Esophagus squamous epithelium (tissue), 4 donors: ENCODE results near the gene LRCH4.
A peak's percentile ranks its signal among the peaks of the same experiment; 100 is the strongest.

ENCODE experiments used
- POLR2A ChIP-seq, 4 donors: fragments of 450-650 bp; IDR thresholded peaks; one replicate each; pipeline ENCODE4 v1.6.1; 2017; ENCODE audit warnings: antibody characterized with exemption in 4 of 4, mild to moderate bottlenecking in 4 of 4, moderate library complexity in 3 of 4
- TF ChIP-seq, protein P1 (sequence below), 6 experiments: fragments of 450-650 bp in 4 of 6; fragments of 200-600 bp in 2 of 6; sonication (generic) in 2 of 6; IDR thresholded peaks; one replicate each; pipeline ENCODE4 v1.5.1; 2016 to 2019; ENCODE audit warnings: antibody characterized with exemption in 6 of 6, mild to moderate bottlenecking in 4 of 6, moderate library complexity in 4 of 6

DNA sequence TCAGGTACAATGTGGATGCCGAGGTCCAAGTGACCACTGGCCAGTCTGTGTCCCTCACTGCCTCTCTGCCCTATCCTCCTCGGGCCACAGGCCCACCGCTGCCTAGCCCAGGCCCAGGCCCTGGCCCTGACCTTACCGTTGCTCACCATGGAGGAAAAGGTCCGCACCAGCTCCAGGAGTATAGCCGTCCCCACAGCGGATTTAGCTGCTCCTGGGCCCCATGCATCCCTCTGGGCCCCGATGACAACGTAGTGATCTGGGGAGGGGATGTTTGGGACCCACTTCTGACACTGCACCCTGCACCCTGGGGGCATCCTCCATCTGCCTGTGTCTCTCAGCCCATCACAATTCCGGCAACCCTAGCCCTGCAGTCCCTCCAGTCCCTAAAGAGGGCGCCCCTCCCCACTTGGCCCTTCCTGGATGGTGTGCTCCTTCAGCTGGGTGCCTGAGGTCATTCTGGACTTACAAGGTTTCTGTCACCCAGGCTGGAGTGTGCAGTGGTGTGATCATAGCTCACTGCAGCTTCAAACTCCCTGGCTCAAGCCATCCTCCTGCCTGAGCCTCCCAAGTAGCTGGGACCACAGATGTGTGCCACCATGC lies 43.3 kb upstream of the LRCH4 start:
- no peak for TF ChIP-seq POLR2A (IDR thresholded peaks at IDR 0.05)
- TF ChIP-seq, protein P1, sequence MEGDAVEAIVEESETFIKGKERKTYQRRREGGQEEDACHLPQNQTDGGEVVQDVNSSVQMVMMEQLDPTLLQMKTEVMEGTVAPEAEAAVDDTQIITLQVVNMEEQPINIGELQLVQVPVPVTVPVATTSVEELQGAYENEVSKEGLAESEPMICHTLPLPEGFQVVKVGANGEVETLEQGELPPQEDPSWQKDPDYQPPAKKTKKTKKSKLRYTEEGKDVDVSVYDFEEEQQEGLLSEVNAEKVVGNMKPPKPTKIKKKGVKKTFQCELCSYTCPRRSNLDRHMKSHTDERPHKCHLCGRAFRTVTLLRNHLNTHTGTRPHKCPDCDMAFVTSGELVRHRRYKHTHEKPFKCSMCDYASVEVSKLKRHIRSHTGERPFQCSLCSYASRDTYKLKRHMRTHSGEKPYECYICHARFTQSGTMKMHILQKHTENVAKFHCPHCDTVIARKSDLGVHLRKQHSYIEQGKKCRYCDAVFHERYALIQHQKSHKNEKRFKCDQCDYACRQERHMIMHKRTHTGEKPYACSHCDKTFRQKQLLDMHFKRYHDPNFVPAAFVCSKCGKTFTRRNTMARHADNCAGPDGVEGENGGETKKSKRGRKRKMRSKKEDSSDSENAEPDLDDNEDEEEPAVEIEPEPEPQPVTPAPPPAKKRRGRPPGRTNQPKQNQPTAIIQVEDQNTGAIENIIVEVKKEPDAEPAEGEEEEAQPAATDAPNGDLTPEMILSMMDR (IDR thresholded peaks at IDR 0.05), result peak in 2 of 6 experiments; percentile 12 to 34
